Progenitor cell of endocrine pancreas (in vitro differentiated cells): ENCODE data around the gene GLYR1. TPM values are rescaled to one million over a fixed set of nuclear protein-coding genes. Genes with fewer than 3 reads are reported as not detected.
"Not testable (repeated sequence)": the region's sequence is repeated elsewhere in the genome, so short reads cannot be mapped to it uniquely, and the experiment has no call there.

Experiments
- DNase-seq: peaks from one replicate; pipeline ENCODE4 v3.0.0; 2021; ENCODE audit warnings: low spot score; ENCODE audit not compliant: unreplicated experiment
- H3K27ac Mint-ChIP-seq: 2 replicates; pipeline ENCODE4 v1.8.0; 2021; ENCODE audit warnings: mild to moderate bottlenecking, moderate library complexity, mixed read lengths
- H3K27me3 Mint-ChIP-seq: 2 replicates; pipeline ENCODE4 v1.8.0; 2021; ENCODE audit warnings: mixed read lengths
- H3K36me3 Mint-ChIP-seq: 2 replicates; pipeline ENCODE4 v1.8.0; 2022; ENCODE audit warnings: mixed read lengths; ENCODE audit not compliant: insufficient read depth
- H3K4me1 Mint-ChIP-seq: 2 replicates; pipeline ENCODE4 v1.8.0; 2021; ENCODE audit warnings: low read depth, mixed read lengths
- H3K4me3 Mint-ChIP-seq: 2 replicates; pipeline ENCODE4 v1.8.0; 2021; ENCODE audit warnings: low read depth, mild to moderate bottlenecking, moderate library complexity, mixed read lengths
- H3K9me3 Mint-ChIP-seq: 2 replicates; pipeline ENCODE4 v1.8.0; 2021; ENCODE audit warnings: low read depth, mixed read lengths
- long read RNA-seq: library from polyadenylated mRNA; unstranded; transcript quantifications from one replicate; pipeline ENCODE4 v2.0.0, GENCODE V29; 2020
- total RNA-seq: library from RNA; stranded (reverse); gene quantifications from 2 replicates; pipeline ENCODE4 v1.2.1, GENCODE V29; 2021
- TF ChIP-seq, protein P1 (sequence below): fragments of 200-600 bp; sonication (generic); IDR thresholded peaks from one replicate; pipeline ENCODE4 v1.5.0; 2021; ENCODE audit warnings: antibody characterized with exemption, mild to moderate bottlenecking; ENCODE audit not compliant: unreplicated experiment

The GLYR1 gene
- 129 and 132 TPM in 2 replicates for total RNA-seq
- long read RNA-seq, transcript GLYR1-206 (4 exons, 630 nt), result major isoform, 5 of 39 reads
- long read RNA-seq, partial matches to known transcripts, result 17 of 39 reads
- long read RNA-seq, other reads (novel, unspliced or antisense), result 14 of 39 reads

DNA sequence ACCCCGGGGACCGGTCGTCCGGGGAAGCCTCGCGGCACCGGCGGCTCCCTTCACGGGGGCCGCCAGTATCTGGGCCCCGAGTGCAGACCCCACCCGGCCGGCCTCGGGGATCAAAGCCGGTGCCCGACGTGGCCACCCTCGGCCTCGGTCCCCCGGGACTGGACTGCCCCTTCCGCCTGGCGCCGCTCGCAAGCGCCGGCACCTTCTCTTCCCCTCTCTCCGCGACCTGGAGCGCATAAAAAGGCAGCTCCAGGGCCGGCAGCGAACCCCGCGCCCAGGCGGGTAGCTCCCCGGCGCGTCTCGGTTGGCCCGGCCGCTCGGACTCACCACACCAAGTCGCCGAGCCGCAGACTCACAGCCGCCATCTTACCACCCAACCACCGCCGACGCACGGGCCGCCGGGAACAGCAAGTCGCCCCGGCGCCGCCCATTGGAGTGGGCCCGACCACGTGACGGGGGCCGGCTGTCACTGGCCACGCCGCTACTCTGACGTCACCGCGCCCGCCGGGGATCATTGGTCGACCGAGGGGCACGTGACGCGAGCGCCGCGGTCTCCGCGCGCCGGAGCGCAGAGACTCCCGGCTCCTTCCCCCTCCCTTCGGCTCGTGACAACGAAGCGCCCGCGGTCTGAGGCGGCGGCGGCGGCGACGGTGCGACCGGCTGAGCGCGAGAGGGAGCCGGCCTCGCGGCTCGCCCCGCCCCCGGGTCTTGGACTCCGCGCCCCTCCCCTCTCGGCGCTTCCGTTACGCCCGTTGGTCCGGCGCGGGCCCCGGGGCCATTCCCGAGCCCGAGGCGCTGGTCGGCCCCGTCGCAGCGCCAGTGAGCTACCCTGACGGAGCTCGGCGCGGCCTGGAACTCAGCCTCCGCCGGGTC, at the start of gene GLYR1, which contains the start of gene UBN1:
GLYR1 (minus strand) TSS at position 388 of the 873 bp plus-strand sequence; CDS start at position 365, 23 bp downstream.
UBN1 (plus strand) TSS at position 581 of the 873 bp plus-strand sequence. CDS start 5,437 bp downstream, outside the sequence.
- TF ChIP-seq, protein P1, sequence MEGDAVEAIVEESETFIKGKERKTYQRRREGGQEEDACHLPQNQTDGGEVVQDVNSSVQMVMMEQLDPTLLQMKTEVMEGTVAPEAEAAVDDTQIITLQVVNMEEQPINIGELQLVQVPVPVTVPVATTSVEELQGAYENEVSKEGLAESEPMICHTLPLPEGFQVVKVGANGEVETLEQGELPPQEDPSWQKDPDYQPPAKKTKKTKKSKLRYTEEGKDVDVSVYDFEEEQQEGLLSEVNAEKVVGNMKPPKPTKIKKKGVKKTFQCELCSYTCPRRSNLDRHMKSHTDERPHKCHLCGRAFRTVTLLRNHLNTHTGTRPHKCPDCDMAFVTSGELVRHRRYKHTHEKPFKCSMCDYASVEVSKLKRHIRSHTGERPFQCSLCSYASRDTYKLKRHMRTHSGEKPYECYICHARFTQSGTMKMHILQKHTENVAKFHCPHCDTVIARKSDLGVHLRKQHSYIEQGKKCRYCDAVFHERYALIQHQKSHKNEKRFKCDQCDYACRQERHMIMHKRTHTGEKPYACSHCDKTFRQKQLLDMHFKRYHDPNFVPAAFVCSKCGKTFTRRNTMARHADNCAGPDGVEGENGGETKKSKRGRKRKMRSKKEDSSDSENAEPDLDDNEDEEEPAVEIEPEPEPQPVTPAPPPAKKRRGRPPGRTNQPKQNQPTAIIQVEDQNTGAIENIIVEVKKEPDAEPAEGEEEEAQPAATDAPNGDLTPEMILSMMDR, result no peak
- Mint-ChIP-seq H3K9me3 (no peaks in the 10 kb centered on the region), H3K4me3 (peak within 1 kb of the TSS; percentile 88), H3K27me3 (no peaks in the 10 kb centered on the region), H3K27ac (peak within 1 kb of the TSS; percentile 97), H3K4me1 (peaks cover 29% of the 10 kb centered on the region), H3K36me3 (peaks cover 8% of the 10 kb centered on the region)
- peak; percentile 99 for DNase-seq

DNA sequence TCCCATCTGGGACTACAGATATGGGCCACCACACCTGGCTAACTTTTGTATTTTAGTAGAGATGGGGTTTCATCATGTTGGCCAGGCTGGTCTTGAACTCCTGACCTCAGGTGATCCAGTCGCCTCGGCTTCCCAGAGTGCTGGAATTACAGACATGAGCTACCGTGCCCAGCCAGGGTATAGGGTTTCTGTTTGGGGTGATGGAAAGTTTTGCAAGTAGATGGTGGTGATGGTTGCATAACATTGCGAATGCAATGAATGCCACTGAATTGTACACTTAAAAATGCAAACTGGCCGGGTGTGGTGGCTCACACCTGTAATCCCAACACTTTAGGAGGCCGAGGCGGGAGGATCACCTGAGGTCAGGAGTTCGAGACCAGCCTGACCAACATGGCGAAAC, 49.7 kb upstream of the GLYR1 start:
- not testable (repeated sequence) for H3K4me3 Mint-ChIP-seq, H3K27ac Mint-ChIP-seq, H3K9me3 Mint-ChIP-seq, DNase-seq, H3K4me1 Mint-ChIP-seq, H3K27me3 Mint-ChIP-seq
- peaks cover 19% of the 10 kb centered on the region for H3K36me3 Mint-ChIP-seq

DNA sequence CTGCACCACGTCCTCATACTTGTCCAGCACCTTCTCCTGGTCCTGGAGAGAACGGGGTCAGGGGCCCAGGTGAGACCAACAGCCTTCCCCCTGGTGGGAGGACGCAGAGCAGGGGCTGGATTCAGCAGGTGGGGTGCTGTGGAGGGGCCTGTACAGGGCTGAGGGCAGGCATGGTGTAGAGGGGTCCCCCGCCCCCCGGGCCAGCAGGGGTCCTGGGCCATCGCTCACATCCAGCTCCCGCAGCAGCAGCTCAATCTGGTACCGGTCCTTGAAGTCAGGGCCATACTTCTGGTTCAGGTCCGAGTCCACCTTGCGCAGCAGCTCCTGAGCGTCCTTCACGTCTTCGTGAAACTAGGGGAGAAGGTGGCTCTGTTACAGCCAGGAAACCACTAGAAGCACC, 48.3 kb upstream of the GLYR1 start:
- H3K4me3 Mint-ChIP-seq, result no peak overlapping the region
- no peaks in the 10 kb centered on the region for H3K27me3 Mint-ChIP-seq
- no peak for DNase-seq
- H3K4me1 Mint-ChIP-seq, result no peaks in the 10 kb centered on the region
- TF ChIP-seq, protein P1, result no peak
- H3K27ac Mint-ChIP-seq, result no peak overlapping the region
- peaks cover 3% of the 10 kb centered on the region for H3K9me3 Mint-ChIP-seq
- H3K36me3 Mint-ChIP-seq, result peaks cover 21% of the 10 kb centered on the region

DNA sequence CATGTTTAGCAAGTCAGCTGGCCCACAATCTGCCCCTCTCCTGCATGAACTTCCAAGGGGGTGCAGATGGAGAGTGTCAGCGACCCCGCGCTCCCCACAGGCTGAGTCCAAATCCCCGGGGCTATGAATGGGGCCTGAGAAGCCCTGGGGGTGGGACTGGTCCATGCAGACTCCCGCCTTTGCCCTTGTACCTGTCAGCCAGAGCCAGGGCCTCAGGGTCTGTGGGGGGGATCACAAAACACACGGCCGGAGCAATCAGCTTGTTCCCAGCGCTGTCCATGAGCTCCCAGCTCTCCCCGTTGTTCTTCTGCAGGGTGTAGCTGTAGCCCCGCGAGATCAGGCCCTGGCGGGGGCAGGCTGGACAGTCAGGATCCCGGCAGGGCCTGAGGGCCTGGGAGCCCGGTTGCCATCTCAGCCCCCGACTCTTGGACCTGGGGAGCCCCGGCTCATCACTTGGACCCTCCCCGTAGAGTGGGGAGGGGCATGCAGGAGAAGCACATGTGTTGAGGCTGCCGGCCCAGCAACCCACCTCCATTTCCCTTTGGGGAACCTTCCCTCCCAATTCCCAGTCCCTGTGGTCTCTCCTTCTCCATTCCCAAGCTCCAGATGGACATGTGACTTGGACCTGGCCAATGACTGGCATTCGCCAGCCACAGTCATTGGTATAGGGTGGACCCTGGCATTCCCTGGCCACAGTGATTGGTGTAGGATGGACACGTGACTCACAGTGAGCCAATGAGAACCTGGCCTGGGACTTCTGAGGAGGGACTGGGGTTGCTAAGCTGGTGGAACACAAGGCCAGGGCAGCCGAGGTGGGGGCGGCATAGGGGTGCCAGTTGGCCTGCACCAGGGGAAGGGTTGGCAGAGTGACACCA, 47.4 kb upstream of the GLYR1 start:
- TF ChIP-seq, protein P1, result no peak
- H3K27me3 Mint-ChIP-seq, result no peaks in the 10 kb centered on the region
- H3K9me3 Mint-ChIP-seq, result peaks cover 3% of the 10 kb centered on the region
- no peak overlapping the region for H3K4me3 Mint-ChIP-seq
- H3K27ac Mint-ChIP-seq, result no peak overlapping the region
- H3K36me3 Mint-ChIP-seq, result peaks cover 16% of the 10 kb centered on the region
- DNase-seq, result no peak
- no peaks in the 10 kb centered on the region for H3K4me1 Mint-ChIP-seq

DNA sequence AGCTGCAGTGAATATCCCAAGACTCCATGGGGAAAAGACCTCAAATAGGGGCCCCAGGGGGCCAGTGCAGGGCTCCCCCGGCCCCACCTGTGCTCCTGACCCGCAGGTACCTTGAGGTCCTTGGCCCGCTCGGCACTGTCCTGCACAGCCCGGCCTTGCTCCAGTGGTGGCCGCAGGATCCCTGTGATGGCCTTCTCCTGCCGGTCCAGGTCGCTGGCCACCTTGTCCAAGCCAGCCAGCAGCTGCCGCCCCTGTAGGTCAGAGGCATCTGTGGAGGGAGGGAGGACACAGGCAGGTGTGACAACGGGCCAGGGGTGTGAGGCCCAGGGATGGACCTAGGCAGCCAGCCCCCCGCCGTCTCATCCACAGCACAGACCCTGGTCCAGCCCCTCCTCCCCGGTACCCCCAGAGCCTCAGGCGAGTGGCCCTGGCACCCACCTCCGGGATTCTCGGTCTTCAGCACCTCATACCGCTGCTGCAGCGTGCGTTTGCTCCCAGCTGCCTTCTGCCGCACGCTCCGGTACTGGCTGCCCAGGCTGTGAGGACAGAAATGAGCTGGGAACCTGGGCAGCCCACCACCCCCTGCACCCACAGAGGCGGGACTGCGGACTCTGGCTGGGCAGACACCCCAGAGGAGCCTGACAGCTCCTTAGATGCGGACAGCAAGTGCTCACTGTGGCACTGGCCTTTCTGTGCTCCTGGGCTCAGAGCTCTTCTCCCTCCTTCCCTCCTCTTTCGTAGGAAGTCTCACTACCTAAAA, 46.2 kb upstream of the GLYR1 start:
- no peak for DNase-seq
- Mint-ChIP-seq H3K9me3 (peaks cover 1% of the 10 kb centered on the region), H3K27me3 (no peaks in the 10 kb centered on the region), H3K4me1 (no peaks in the 10 kb centered on the region), H3K4me3 (no peak overlapping the region), H3K36me3 (peaks cover 13% of the 10 kb centered on the region), H3K27ac (peak overlapping the region; percentile 39)
- TF ChIP-seq, protein P1, result no peak
